ENCODE data around the gene VWA5B1.

GRCh38 chr1:20319456-20320220, 29.0 kb downstream of the VWA5B1 start:
- no peak for TF ChIP-seq CTCF (conservative IDR thresholded peaks at IDR 0.05; ENCODE audit: low read depth, low read length)
- TF ChIP-seq EZH2 (IDR thresholded peaks at IDR 0.05; ENCODE audit: low read length, unreplicated experiment): no peak
- TF ChIP-seq EZH2phosphoT487 (IDR thresholded peaks at IDR 0.05; ENCODE audit: borderline replicate concordance, low read length): no peak

Measured in PC-3 (cell line).